ENCODE measurements around the gene RBM20. TPM values are rescaled to one million over a fixed set of nuclear protein-coding genes. Genes with fewer than 3 reads are reported as not detected.
"Not testable (repeated sequence)": the region's sequence is repeated elsewhere in the genome, so short reads cannot be mapped to it uniquely, and the experiment has no call there.

RBM20 gene
- total RNA-seq, 1 experiment from 2014 or later, result 0.17 TPM

GRCh38 chr10:110865809-110866482 is 221.8 kb downstream of the RBM20 start:
- H3K9ac ChIP-seq (ENCODE audit: extremely low read depth, insufficient read length, low read length), result no peak overlapping the region
- no peak overlapping the region for H4K91ac ChIP-seq (ENCODE audit: insufficient read length, low read depth, low read length)
- H2AK5ac ChIP-seq (ENCODE audit: insufficient read length, low read length), result no peak overlapping the region
- H3K4me3 Mint-ChIP-seq, result no peak overlapping the region
- no peak overlapping the region for H3K14ac ChIP-seq (ENCODE audit: insufficient read depth, low read length)
- no peak overlapping the region for H3T11ph ChIP-seq (ENCODE audit: low read length)
- H2BK120ac ChIP-seq (ENCODE audit: low read depth, low read length, poor library complexity, severe bottlenecking), result no peak overlapping the region
- H3K9me3 ChIP-seq (ENCODE audit: control insufficient read depth, low read depth, low read length), result no peaks in the 10 kb centered on the region
- no peak overlapping the region for H3K56ac ChIP-seq (ENCODE audit: insufficient read length, low read depth, low read length)
- no peaks in the 10 kb centered on the region; the same call in 1 of the 2 replicates for H3K4me1 ChIP-seq (ENCODE audit: insufficient read depth, low read length)
- no peak overlapping the region for H3K27ac Mint-ChIP-seq
- no peak for DNase-seq
- H3K23ac ChIP-seq (ENCODE audit: insufficient read length, low read depth, low read length), result no peak overlapping the region
- H4K8ac ChIP-seq (replicated peaks; ENCODE audit: insufficient read length, low read depth, low read length), result no peak overlapping the region
- H3K79me1 ChIP-seq (ENCODE audit: insufficient read depth, low read depth, low read length, poor library complexity, severe bottlenecking), result no peaks in the 10 kb centered on the region
- no peak overlapping the region for H3K4ac ChIP-seq (ENCODE audit: low read depth, low read length)
- H3K79me2 ChIP-seq (ENCODE audit: insufficient read depth, low read length), result no peaks in the 10 kb centered on the region
- peaks cover 12 to 27% of the 10 kb centered on the region in 2 experiments for H3K4me1 Mint-ChIP-seq
- H2BK20ac ChIP-seq (ENCODE audit: low read depth, low read length, poor library complexity, severe bottlenecking), result no peak overlapping the region
- H3K27ac ChIP-seq (ENCODE audit: insufficient read length, low read depth, low read length), result no peak overlapping the region
- no peaks in the 10 kb centered on the region for H3K27me3 Mint-ChIP-seq (ENCODE audit: low read depth)
- H3K23me2 ChIP-seq (ENCODE audit: insufficient read length, low read depth, low read length, poor library complexity, severe bottlenecking), result no peaks in the 10 kb centered on the region
- 100% methylated on average over 1 of the region's 4 CpGs for WGBS (ENCODE audit: extremely low coverage, insufficient read length, low lambda C conversion rate)
- TF ChIP-seq CTCF (conservative IDR thresholded peaks at IDR 0.05), result no peak
- no peak overlapping the region for H4K5ac ChIP-seq (ENCODE audit: insufficient read length, low read depth, low read length)
- H3K27me3 ChIP-seq (ENCODE audit: insufficient read depth, low read length), result no peaks in the 10 kb centered on the region
- H2BK12ac ChIP-seq (ENCODE audit: insufficient read length, low read depth, low read length), result no peak overlapping the region
- H3K4me2 ChIP-seq (ENCODE audit: insufficient read depth, insufficient read length, low read length), result no peak overlapping the region
- no peaks in the 10 kb centered on the region; a peak in 1 of 5 replicates for H3K9me3 Mint-ChIP-seq
- H3K18ac ChIP-seq (ENCODE audit: insufficient read length, low read depth, low read length), result no peak overlapping the region
- peaks cover 0 to 4% (median 0%) of the 10 kb centered on the region in 3 experiments; a peak in 1 of 7 replicates for H3K36me3 Mint-ChIP-seq (ENCODE audit: insufficient read depth in 1 of 3, low read depth in 3 of 3)
- no peak overlapping the region for H2BK5ac ChIP-seq (ENCODE audit: insufficient read length, low read length)
- H4K20me1 ChIP-seq (ENCODE audit: control insufficient read depth, insufficient read depth, insufficient read length), result no peaks in the 10 kb centered on the region
- H2AFZ ChIP-seq (ENCODE audit: low read length), result no peak overlapping the region
- H2BK15ac ChIP-seq (ENCODE audit: low read depth, low read length), result no peak overlapping the region

GRCh38 chr10:110867011-110867806 is 223.1 kb downstream of the RBM20 start:
- H2BK20ac ChIP-seq (ENCODE audit: low read depth, low read length, poor library complexity, severe bottlenecking); H3K23me2 ChIP-seq (ENCODE audit: insufficient read length, low read depth, low read length, poor library complexity, severe bottlenecking); H4K8ac ChIP-seq (replicated peaks; ENCODE audit: insufficient read length, low read depth, low read length); H4K20me1 ChIP-seq (ENCODE audit: control insufficient read depth, insufficient read depth, insufficient read length); H3K4me1 ChIP-seq (ENCODE audit: insufficient read depth, low read length); H2BK15ac ChIP-seq (ENCODE audit: low read depth, low read length); H3K9ac ChIP-seq (ENCODE audit: extremely low read depth, insufficient read length, low read length); H3K56ac ChIP-seq (ENCODE audit: insufficient read length, low read depth, low read length); H3K18ac ChIP-seq (ENCODE audit: insufficient read length, low read depth, low read length); H2BK5ac ChIP-seq (ENCODE audit: insufficient read length, low read length); H2BK120ac ChIP-seq (ENCODE audit: low read depth, low read length, poor library complexity, severe bottlenecking); H3K9me3 Mint-ChIP-seq; H3K27me3 ChIP-seq (ENCODE audit: insufficient read depth, low read length); H3K4me3 Mint-ChIP-seq; H3K23ac ChIP-seq (ENCODE audit: insufficient read length, low read depth, low read length); H3K14ac ChIP-seq (ENCODE audit: insufficient read depth, low read length); H3K79me1 ChIP-seq (ENCODE audit: insufficient read depth, low read depth, low read length, poor library complexity, severe bottlenecking); H3K79me2 ChIP-seq (ENCODE audit: insufficient read depth, low read length); H3K4me2 ChIP-seq (ENCODE audit: insufficient read depth, insufficient read length, low read length); H2AFZ ChIP-seq (ENCODE audit: low read length); H2AK5ac ChIP-seq (ENCODE audit: insufficient read length, low read length); H3K27ac Mint-ChIP-seq; H3K27ac ChIP-seq (ENCODE audit: insufficient read length, low read depth, low read length); H3K4ac ChIP-seq (ENCODE audit: low read depth, low read length); H4K91ac ChIP-seq (ENCODE audit: insufficient read length, low read depth, low read length); DNase-seq; H3K36me3 Mint-ChIP-seq (ENCODE audit: insufficient read depth in 1 of 3, low read depth in 3 of 3); H3K9me3 ChIP-seq (ENCODE audit: control insufficient read depth, low read depth, low read length); H2BK12ac ChIP-seq (ENCODE audit: insufficient read length, low read depth, low read length); H3K27me3 Mint-ChIP-seq (ENCODE audit: low read depth); H4K5ac ChIP-seq (ENCODE audit: insufficient read length, low read depth, low read length); H3T11ph ChIP-seq (ENCODE audit: low read length): not testable (repeated sequence)
- WGBS (ENCODE audit: extremely low coverage, insufficient read length, low lambda C conversion rate), result no CpG with 5 or more reads among the region's 8 CpGs
- peaks cover 17 to 32% of the 10 kb centered on the region in 2 experiments for H3K4me1 Mint-ChIP-seq
